ENCODE results near the gene TOP2B. TPM values are rescaled to one million over a fixed set of nuclear protein-coding genes. Genes with fewer than 3 reads are reported as not detected.

TOP2B gene
- total and polyA plus RNA-seq, 8 donors = 35.6 to 266 (median 61.9) TPM

- WGBS, 5 donors = 56 to 66% (median 64%) methylated on average over 2 of the region's 2 CpGs
- Histone ChIP-seq H3K9me3 (no peaks in the 10 kb centered on the region), H3K27me3 (no peaks in the 10 kb centered on the region), H3K4me3 (no peak overlapping the region), H3K36me3 (no peaks in the 10 kb centered on the region), H3K4me1 (peaks cover 5 to 28% (median 19%) of the 10 kb centered on the region in 4 donors), H3K27ac (no peak overlapping the region)
- intact Hi-C loops (cut with DNase I; ENCODE audit: low total_unique reads) = no loop called here
- DNase-seq = peak in 1 of 2 donors; percentile 27
- TF ChIP-seq CTCF (IDR thresholded peaks at IDR 0.05) (no peak), POLR2AphosphoS5 (IDR thresholded peaks at IDR 0.05) (no peak), POLR2A (IDR thresholded peaks at IDR 0.05) (no peak), EP300 (IDR thresholded peaks at IDR 0.05) (no peak)
These were observed 108.8 kb downstream of the TOP2B start for GRCh38 chr3:25555695-25556437.

- H3K4me1 ChIP-seq = peaks cover 5 to 28% (median 19%) of the 10 kb centered on the region in 4 donors
- WGBS, 5 donors = 94 to 97% (median 96%) methylated on average over 7 of the region's 7 CpGs
- H3K27ac ChIP-seq = no peak overlapping the region
- no peaks in the 10 kb centered on the region for H3K36me3 ChIP-seq
- TF ChIP-seq EP300 (IDR thresholded peaks at IDR 0.05) (no peak), CTCF (IDR thresholded peaks at IDR 0.05) (no peak), POLR2A (IDR thresholded peaks at IDR 0.05) (no peak), POLR2AphosphoS5 (IDR thresholded peaks at IDR 0.05) (no peak)
- DNase-seq = no peak
- no peaks in the 10 kb centered on the region for H3K27me3 ChIP-seq
- no peaks in the 10 kb centered on the region for H3K9me3 ChIP-seq
- intact Hi-C loops (cut with DNase I; ENCODE audit: low total_unique reads) = no loop called here
- no peak overlapping the region for H3K4me3 ChIP-seq
These were observed 110.3 kb downstream of the TOP2B start for GRCh38 chr3:25554376-25554775.

- H3K36me3 ChIP-seq = no peaks in the 10 kb centered on the region
- DNase-seq = no peak
- H3K27me3 ChIP-seq = no peaks in the 10 kb centered on the region
- H3K4me1 ChIP-seq = peaks cover 0 to 15% (median 6%) of the 10 kb centered on the region in 4 donors
- no peak overlapping the region for H3K27ac ChIP-seq
- no peaks in the 10 kb centered on the region for H3K9me3 ChIP-seq
- TF ChIP-seq POLR2A (IDR thresholded peaks at IDR 0.05) (no peak), POLR2AphosphoS5 (IDR thresholded peaks at IDR 0.05) (no peak), CTCF (IDR thresholded peaks at IDR 0.05) (no peak), EP300 (IDR thresholded peaks at IDR 0.05) (no peak)
- intact Hi-C loops (cut with DNase I; ENCODE audit: low total_unique reads) = no loop called here
- H3K4me3 ChIP-seq = no peak overlapping the region
- 87 to 95% (median 92%) methylated on average over 3 of the region's 3 CpGs for WGBS, 5 donors
These were observed 112.5 kb downstream of the TOP2B start for GRCh38 chr3:25552251-25552650.

GRCh38 chr3:25548836-25549235 is 115.9 kb downstream of the TOP2B start:
- Histone ChIP-seq H3K36me3 (no peaks in the 10 kb centered on the region), H3K4me1 (no peaks in the 10 kb centered on the region), H3K27me3 (no peaks in the 10 kb centered on the region), H3K27ac (no peak overlapping the region), H3K4me3 (no peak overlapping the region), H3K9me3 (no peaks in the 10 kb centered on the region)
- whole genome bisulfite sequencing, 5 donors = 44 to 58% (median 48%) methylated on average over 2 of the region's 2 CpGs
- TF ChIP-seq CTCF (IDR thresholded peaks at IDR 0.05) = no peak
- no peak for TF ChIP-seq POLR2AphosphoS5 (IDR thresholded peaks at IDR 0.05)
- TF ChIP-seq EP300 (IDR thresholded peaks at IDR 0.05) = no peak
- TF ChIP-seq POLR2A (IDR thresholded peaks at IDR 0.05) = no peak
- intact Hi-C loops (cut with DNase I; ENCODE audit: low total_unique reads) = no loop called here
- DNase-seq = no peak

Measured in stomach (tissue), 9 donors.